Stimulated activated CD4-positive, alpha-beta T cell treated with anti-CD3 and anti-CD28 coated beads, Interleukin-2, amount 100 ng/mL, for 48 hours (primary cell): Measurements from ENCODE around the gene GALM.
"Not testable (repeated sequence)": the region's sequence is repeated elsewhere in the genome, so short reads cannot be mapped to it uniquely, and the experiment has no call there.

Experiments used
- DNase-seq, 2 donors: peaks; one replicate each; pipeline ENCODE4 v3.0.0-alpha.2; 2020

The GALM gene

DNA sequence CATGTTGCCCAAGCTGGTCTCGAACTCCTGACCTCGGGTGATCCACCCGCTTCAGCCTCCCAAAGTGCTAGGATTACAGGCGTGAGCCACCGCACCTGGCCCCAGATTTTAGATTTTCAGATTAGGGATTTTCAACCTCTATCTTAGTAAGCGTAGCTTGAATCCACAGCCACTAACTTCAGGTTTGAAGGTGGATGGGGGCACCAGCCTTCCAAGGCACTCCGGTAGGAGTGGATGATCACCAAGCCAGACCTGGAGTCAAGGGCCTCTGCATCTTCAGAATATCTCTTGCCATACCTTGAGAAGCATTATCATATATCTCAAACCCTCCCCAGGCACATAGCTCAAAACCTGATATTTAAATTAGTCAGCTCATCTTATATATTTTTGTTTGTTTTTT lies 17.9 kb downstream of the GALM start:
- no peak for DNase-seq

DNA sequence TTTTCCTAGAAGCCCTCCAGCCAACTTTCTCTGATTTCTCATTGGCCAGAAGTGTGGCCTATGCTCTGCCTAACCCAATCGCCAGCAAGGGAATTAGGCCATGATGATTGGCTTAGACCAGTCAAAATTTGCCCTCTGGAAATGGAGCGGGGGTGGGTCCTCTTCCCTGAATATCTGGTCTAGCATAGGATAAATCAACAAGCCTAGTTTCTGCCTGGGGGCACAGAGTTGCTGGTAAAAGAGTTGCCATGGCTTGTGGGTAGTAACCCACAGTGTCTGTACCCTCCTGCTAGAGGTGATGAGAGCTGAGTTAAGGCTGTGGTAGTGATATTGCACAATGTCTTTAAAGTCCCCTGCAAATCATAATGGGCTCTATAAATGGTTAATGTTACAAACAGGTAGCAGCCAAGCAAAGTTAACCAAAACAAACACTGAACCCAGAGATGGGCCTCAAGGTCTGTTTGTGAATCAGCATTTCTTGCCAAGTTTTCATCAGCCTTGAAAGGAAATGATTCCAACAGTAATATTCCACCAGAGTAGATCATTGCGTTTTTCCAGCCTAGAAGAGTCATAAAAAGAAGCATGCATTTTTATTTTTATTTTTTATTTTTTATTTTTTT lies 19.3 kb downstream of the GALM start:
- DNase-seq = no peak

DNA sequence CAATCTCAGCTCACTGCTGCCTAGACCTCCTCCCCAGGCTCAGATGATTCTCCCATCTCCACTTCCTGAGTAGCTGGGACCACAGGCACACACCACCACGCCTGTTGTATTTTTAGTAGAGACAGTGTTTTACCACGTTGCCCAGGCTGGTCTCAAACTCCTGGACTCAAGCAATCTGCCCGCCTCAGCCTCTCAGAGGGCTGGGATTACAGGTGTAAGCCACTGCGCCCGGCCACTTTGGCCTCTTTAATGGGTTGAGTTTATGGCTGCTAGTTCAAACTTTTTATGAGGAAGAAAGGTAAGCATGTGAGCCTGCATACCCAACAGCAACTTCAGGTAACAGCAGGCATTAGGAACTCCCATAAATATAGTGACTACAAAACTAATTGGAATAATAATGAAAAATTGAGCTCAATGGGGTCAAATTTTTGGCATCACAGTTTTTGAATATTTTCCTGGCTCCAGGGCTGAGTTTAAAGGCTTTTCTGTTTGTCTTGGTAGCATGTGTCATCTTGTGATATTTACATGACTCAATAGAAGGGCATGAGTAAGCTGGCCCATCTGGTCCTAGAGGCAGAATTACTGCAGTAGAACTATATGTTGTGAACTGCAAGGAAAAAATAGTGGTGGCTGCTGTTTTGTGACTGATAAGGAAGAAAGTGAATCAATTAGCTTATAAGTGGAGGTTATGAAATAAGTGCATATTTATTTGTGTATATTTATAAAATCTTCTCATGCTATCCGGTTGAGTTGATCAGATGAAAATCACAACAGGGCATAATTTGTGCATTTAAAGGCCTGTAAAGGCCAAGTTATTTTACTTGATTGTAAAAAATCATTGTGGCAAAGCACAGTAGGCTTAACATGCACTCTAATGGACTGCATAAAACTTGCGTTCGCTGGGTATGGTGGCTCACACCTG lies 24.8 kb downstream of the GALM start:
- DNase-seq = no peak

DNA sequence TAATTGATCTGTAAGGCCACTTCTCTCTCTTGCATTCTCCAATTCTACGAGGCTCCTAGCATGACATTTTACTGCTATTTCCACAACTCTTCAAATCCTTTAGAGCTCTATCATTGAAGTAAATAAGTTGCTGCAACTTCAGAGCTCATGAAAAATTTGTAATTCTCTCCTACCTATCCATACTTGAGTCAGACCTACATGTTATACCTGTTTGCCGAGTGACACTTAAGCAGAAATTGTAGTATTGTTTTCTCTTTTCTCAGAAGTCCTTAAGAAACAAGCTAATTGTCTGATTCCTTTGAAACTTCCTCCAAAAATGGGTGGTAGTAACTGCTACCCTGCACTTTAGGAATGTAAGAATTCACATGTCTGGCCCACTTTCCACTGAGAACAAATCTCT lies 26.1 kb downstream of the GALM start:
- no peak for DNase-seq

DNA sequence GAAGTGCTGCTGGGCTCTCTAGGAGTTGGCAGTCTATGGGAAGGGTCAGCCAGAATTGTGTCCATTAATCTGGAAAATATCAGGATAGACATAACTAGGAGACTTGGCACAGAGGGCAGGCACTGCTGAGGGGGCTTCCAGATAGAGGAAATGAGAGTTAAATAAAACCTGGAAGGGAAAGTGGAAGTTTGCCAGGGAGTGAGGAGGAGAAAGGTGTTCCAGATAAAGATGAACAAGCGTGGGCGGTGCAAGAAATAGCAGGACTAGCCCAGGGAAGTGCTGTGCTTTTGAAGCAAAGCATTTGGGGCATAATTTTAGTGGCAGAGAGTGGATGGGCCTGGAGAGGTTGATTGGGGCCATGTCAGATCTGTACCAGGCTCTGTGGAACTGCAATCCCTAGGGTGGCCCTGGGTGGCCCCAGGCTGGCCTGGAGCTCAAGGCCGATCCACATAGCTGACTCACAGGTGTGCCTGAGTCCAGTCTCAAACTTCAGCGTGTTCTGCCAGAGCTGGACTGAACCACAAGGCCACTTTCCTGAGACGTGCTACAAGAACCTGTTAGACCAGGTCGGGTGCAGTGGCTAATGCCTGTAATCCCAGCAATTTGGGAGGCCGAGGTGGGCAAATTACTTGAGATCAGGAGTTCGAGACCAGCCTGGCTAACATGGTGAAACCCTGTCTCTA lies 26.9 kb downstream of the GALM start:
- DNase-seq = no peak

DNA sequence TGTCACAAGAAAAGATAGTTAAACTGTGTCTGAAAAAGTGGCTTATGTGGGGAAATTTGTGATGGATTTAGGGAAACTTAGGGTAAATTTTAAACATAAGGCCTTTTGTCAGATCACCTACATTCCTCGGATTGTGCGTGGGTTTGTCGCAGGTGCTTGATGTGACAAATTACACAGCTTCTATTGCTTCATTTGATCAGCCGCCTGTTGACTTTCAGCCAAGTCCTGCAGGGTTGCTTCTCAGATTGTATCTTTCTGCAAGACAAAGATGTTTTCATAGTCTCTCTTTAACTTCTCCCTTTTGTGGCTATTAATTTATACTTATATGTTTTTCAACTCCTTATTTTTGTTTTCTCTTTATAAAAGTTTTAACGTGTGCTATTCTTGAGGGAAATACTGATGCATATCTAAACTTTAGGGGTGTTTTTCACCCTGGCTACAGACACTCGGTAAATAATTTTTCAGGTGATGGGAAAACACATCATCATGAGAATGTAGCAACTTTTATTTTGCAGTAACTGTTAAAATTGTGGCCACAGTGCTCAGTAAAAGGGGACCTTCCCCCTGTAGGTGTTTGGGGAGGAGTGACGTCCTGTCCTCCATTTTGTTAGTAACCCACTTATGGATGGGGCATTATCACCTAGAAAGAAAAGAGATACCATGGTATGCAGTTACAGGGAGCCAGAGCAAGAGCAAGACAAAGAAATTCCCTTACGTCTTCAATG lies 31.4 kb downstream of the GALM start:
- no peak for DNase-seq

DNA sequence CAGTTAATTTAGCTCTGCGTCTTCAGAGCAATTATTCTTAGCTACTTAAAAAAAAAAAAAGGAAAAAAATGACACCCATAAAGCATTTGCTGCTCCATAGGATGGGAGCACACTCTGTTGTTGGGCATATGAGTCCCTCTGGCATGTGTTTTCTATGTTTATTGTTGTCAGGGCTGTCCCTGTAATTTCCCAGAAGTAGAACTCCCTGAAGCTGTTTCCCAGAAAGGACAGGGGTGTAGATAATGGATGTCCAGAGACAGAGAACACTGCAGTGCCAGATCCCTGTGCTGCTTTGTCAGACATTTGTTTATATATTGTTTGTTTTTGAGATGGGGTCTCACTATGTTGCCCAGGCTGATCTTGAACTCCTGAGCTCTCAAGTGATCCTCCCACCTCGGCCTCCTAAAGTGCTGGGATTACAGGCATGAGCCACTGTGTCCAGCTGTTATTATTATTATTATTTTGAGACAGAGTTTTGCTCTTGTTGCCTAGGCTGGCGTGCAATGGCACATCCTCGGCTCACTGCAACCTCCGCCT lies 32.6 kb downstream of the GALM start:
- DNase-seq = no peak

DNA sequence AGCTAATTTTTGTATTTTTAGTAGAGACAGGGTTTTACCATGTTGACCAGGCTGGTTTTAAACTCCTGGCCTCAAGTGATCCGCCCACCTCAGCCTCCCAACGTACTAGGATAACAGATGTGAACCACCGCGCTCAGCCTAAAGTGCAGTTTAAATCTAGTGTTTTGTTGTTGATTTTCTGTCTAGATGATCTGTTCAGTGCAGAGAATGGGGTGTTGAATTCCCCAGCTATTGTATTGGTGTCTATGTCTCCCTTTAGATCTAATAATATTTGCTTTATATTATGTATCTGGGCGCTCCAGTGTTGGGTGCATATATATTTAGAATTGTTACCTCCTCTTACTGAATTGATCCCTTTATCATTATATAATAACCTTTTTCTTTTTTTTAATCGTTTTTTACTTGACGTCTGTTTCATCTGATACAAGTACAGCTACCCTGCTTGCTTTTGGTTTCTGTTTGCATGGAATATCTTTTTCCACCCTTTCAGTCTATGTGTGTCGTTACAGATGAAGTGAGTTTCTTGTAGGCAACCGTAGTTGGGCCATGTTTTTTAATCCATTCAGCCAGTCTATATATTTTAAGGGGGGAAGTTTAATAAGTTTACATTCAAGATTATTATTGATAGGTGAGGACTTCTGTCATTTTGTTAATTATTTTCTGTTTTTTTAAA lies 34.3 kb downstream of the GALM start:
- no peak for DNase-seq

DNA sequence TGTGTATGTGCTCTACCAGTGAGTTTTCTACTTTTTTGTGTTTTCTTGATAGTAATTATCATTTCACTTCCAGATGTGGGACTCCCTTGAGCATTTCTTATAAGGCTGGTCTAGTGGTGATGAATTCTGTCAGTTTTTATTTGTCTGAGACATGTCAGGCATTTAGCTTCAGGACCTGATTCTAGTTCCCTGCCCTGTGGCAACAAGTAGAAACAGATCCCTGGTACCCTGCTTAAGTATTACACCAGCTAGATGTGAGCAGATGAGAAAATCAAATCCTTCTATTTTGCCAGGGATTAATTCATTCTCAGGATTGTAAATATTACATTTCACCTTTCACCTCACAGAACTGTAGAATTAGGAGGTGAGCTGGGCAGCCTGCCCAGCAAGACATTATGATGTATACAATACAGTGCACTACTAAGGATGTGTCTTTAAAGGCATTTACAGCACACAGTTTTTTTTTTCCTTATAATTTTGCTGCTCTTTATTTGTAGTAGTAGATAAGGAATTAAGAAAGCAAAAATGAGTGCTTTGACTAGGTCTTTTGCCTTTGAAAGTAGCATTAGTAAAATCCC lies 35.1 kb downstream of the GALM start:
- DNase-seq = no peak

DNA sequence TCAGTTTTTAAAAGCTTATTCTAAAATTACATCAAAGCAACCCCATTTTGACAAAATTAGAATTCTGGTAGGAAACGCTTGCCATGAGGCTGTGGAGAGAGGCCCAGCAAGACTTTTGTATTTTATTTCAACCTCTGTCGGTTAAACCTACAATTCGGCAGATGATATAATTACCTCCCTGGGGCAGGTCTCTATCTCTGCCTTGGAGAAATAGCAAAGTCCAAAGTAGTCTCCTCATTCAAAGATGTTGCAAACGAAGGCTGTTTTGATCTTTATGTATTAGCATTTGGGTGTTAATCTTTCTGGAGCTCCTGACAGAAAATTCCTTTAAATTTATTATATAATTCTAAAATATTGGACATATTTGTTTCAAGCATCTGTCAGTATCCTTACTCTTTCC lies 35.6 kb downstream of the GALM start:
- DNase-seq = no peak

DNA sequence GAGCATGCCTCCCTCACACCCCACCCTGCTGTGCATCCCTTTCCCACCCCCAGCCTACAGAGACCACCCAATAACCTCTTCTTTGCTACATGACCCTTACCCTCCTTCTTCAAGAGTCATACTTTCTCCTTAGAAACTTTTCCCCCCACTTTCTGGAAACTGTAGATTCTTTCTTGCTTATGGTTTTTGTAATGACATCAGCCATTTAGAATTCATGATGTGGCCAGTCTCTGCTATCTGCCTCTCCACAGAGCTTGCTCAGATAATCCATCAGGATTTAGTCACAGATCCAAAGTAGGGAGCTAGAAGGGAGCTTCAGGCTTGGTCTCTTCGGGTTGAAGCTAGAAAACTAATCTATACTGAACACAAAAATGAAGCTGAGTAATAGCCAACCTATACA lies 36.5 kb downstream of the GALM start:
- no peak for DNase-seq

DNA sequence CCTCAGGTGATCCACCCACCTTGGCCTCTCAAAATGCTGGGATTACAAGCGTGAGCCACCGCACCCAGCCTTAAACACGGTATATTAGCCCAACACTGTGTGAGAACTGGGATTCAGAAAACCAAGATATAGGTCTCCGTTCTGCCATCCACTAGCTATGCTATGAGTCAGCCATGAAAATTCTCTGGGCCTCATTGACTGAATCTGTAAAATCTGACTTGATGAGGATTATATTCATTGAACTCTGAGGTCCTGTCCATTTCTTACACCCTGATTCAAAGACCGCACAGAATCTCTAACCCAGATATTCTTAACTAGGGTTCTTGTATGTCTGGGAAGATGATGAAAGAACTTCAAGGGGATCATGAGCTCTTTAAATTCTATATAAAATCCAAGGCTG lies 37.4 kb downstream of the GALM start:
- not testable (repeated sequence) for DNase-seq

DNA sequence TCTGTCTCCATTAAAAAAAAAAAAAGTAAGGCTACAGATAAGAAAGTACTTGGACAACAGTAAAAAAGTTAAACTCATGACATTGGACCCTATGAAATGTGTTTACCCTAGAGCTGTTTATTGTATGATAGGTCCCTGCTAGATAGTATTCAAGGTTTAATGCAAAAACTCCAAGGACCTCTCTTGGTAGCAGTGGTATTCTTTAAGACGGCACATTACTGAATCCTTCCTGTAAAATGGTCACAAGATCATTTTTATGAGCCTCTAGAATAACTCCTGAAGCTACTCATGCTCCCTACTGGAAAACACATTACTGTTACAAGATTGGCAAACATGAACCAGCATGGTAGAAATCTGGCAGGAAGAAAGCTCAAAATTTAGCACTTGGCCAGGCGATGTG lies 38.8 kb downstream of the GALM start:
- no peak for DNase-seq

DNA sequence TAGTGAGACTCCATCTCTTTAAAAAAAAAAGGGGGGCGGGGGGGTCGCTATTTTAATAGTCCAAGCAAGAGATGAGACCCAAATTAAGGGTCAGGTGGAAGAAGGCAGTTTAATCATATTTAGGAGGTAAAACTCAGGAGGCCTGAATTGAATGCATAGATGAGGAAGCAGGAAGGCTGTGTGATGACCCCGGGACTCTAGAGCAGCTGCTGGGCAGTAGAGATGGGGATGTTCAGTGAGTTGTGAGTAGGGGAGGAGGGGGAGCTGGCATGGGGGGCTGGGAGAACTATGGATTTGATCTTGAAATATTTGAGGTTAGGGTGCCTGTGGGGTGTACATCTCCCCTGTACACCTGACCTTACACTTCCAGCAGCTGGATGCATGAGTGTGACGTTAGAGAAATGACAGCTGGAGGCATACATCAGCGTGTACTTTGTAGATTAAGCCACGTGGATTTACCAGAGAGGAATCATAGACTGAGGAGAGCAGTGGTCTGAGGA lies 41.0 kb downstream of the GALM start:
- DNase-seq = no peak

DNA sequence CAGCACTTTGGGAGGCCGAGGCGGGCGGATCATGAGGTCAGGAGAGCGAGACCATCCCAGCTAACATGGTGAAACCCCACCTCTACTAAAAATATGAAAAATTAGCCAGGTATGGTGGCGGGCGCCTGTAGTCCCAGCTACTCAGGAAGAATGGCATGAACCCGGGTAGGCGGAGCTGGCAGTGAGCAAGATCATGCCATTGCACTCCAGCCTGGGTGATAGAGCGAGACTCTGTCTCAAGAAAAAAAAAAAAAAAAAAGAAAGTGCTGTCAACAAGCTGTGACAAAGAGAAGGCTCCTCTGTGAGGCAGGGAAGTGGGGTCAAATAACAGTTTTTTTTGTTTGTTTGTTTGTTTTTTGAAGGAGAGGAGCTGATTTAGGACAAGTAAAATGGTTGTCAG lies 42.6 kb downstream of the GALM start:
- not testable (repeated sequence) for DNase-seq

DNA sequence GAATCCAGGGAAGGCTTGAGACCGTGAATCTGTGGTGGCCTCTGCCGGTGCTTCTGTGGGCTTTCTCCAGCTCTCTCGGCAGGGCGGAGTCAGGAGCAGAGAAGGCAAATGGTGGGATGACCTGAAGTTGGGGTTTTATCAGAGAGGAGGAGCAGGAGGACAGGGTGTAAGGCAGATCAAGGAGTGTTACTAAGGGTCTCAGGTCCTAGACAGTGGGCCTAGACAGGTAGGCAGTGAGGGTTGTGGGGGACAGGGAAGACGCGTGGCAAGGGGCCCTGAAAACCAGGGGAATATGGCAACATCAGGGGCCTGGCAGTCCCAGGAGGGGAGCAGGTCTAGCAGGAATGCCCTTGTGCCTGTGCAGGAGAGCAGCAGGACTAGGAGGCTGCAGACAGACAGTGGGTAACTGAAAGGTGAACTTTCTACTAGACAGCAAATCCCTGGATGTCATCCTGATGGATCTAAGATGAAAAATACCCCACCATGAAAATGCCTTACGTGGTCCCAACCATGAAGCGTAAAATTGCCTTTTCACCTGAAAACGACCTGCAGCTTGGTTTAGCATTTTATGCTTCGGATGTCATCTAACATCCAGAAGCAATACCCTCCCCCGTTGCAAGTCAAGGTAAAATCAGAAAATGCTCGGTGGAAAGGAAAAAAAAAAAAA lies 43.1 kb downstream of the GALM start:
- DNase-seq = no peak

DNA sequence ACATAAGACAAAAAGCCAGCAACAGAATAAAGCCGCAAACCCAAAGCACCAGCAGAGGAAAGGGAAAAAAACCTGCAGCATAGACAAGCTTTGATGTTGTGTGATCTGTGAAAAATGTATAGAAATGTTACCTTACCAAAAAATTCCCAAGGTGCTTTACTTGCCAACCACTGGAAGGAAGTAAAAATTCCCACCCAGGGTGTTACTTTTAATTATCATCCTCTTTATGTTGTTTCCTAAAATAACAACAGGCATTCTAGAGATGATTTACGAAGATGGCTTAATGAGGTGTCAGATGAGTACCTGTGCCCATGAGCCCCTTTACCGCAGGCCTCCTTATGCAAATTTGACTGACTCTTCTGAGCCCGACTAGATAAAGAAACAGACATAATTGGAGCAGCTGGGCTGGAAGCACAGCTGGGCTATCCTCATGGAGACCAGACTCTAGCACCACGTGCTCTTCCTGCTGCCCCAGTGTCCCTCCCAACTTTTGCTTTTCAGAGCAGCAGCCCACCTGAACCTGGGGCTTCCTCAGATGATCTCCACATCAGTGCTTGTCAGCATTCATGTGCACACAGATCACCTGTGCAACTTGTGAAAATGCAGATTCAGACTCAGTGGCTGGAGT lies 43.8 kb downstream of the GALM start:
- DNase-seq = no peak

DNA sequence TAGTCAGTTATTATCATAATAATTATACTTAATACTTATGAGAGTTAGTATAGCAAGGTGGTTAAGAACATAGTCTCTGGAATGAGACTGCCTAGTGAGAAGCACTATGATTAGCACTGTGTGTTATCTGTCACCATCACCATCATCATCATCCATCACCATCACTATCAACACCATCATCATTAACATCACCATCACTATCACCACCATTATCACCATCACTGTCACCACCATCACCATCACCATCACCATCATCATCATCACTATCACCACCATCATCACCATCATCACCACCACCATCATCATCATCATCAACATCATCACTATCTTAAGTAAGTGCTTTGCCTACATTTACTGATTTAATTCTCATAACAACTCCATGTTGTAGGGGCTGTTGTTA lies 45.6 kb downstream of the GALM start:
- no peak for DNase-seq

DNA sequence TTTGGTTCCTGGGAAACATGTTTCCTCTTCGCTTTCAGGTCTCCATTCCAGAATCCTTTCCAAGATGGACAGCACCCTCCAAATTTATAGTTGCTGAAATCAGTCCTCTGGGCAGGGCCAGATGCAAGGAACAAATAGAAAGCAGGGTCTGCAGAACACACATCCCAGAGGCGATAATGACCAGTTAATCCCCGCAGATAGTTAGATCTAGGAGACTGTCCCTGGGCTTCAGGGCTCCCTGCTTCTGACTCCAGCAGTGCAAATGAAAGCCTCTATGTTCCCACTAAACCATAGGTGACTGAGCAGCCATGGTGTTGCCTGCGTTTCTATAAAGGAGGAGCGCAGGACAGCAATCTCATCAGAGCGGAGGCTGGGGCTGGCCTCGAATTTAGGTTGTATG lies 46.5 kb downstream of the GALM start:
- no peak for DNase-seq

DNA sequence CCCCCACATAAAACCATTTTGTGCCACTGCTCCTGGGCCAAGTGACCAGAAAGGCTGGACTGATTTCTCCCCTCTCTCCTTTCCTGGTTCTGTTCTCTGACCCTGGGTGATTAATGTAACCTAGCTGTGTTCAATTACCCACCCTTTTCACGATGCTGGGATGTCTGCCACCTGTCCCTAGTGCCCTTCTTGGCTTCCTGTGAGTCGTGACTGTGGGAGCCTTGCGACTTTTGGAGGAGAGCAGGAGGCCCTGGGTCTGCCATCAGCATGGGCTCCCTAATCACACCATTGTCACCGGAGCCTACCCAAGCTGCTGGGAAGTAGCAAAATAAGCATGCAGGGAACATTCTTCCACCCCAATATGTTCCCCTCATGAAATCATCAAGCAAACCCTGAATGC lies 47.0 kb downstream of the GALM start:
- DNase-seq = no peak

DNA sequence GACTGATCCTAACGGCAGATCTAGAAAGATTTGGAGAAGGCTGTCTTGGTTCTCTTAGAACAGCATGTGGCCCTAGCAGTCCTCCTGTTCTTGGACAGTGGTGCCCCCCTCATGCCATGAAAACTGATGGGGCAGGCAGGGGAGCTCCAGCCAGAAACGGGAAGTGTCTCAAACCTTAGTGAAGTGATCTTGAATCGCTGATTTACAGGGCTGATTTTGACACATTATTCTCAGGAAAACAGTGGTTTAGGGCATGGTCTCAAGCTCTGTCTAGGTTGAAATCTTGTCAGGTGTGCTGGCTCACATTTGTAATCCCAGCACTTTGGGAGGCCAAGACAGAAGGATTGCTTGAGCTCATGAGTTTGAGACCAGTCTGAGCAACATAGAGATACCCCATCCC lies 47.4 kb downstream of the GALM start:
- no peak for DNase-seq
